Cerebellar nuclear complex (tissue), 1 donor: Measurements from ENCODE around the gene PUSL1.
A peak's percentile ranks its signal among the peaks of the same experiment; 100 is the strongest.

Source experiments
- DNase-seq, 2 experiments: peaks; one replicate each; lab custom pipeline; 2025; lab: John Stamatoyannopoulos, UW

PUSL1 gene, protein sequence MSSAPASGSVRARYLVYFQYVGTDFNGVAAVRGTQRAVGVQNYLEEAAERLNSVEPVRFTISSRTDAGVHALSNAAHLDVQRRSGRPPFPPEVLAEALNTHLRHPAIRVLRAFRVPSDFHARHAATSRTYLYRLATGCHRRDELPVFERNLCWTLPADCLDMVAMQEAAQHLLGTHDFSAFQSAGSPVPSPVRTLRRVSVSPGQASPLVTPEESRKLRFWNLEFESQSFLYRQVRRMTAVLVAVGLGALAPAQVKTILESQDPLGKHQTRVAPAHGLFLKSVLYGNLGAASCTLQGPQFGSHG

DNA sequence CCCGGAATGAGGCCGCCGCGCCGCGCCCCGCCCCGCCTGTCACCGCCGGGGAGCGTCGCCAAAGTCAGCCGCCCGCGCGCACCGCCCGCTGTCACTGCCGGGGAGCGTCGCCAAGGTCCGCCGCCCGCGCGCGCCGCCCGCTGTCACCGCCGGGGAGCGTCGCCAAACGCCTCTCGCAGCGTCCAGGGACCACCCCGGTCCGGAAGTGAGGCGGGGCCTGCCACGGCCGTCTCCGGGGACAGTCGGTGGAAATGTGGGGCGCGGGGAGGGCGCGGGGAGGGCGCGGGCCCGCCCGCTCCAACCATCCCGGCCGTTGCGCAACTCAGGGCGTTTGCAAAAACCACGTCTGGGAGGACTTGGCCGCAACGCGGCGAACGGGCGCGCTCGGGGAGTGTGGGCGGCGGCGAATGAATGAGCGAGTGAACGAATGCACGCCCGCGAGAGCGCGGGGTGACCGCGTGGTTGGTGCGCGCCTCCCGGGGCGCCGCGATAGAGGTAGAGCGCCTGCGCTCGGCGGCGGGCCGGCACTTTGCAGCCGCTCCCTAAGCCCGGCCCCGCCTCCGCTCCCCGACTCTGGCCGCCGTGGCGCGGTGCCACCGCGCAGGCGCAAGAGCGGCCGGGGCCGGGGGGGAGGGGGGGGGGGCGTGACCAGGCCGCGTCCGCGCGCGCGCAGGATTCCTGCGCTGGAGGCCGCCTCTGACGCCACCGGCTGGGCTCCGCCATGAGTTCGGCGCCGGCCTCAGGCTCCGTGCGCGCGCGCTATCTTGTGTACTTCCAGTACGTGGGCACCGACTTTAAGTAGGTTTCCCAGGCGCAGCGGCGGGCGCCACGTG lies at the start of gene PUSL1, which contains the start of gene ACAP3:
PUSL1 (plus strand) TSS at position 675 of the 833 bp plus-strand sequence; CDS start at position 722, 47 bp downstream.
ACAP3 (minus strand) TSS at position 8 of the 833 bp plus-strand sequence. CDS start 115 bp downstream, outside the sequence.
- peak in 1 of 2 experiments; percentile 55 for DNase-seq

DNA sequence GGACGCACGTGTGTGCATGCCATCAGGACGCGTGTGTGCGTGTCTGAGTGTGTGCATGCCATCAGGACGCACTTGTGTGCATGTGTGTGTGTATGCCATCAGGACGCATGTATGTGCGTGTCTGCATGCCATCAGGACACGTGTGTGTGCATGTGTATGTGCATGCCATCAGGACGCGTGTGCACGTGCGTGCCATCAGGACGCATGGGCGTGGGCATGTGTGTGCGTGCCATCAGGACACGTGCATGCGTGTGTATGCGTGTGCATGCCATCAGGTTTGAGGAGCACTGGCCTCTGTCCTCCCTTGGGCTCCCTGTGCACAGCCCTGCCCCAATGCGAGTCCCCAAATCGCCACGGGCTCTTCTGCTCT lies 49.3 kb upstream of the PUSL1 start:
- no peak for DNase-seq

DNA sequence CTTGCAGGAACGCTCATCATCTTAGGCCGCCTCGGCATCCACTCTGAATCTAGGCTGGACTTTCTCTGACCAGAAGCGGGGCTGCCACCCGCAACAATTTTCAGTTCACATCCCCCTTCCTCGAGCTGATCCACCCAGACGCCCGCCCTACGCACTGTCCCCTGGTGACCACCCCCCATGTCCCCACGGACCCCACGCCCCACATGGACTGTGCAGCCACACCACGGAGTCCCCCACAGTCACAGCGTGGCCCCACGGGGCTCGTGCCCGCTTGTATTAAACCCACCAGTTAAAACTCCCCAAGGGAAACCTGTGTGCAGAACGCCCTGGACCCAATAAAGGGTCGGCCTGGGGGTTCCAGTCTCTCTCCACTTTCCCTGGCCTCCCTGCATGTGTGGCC lies 48.9 kb upstream of the PUSL1 start:
- no peak for DNase-seq

DNA sequence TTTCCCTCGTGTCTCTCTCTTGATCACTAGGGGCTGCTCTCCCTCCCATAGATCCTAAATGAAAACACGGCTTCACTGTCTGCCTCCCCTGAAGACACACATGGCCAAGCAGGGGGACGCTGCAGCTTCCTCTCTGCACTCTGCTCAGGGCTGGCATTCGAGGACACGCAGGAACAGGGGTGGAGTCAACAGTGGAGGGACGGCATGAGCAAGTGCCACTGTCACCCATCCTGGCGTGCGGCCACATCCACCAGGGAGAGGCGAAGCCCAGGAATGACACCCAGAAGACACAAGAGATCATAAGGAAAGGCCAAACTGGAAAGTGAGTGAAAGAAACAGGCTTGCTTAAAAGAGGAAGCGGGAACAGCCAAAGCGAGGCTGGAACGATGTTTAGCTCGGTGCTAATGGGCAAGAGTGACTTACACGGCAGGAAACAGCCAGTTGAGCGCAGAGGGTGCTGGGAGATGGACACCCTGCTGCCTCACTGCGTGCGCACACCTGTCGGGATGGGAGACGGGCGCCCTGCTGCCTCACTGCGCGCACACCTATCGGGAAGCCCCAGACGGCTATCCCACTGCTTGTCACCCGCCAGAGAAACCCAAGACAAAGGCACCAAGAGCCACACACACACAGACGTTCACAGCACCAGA lies 48.3 kb upstream of the PUSL1 start:
- DNase-seq = no peak

DNA sequence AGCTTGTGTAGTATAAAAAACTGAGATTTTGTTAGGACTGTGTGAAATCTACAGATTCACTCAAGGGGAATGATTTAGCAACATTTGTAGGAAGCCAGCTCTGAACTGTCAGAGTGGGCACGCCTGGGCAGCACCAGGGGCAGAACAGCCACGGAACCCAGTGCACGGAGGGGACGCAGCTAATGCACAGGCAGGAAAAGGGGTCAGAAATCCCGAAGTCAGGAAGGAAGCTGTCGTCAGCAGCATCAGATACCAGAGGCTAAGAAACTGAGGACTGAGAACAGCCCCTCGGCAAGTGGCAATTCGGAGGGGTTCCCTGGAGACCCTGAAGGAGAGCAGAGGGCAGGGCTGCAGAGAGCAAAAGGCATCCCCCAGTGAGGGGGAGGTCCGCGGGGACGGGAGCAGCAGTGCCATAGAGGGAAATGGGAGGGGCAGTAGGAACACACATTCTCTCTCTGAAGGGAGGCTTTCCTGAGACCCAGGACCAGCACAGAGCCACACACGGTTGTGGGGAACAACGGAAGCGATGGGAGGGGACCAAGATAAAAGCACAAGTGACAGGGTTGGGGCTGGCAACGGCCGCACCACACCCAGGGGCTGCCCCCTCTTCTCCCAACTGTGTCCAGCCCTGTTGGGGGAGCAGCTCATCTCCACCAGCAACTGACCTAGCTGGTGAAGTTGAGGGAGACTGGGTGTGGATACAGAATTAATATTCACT lies 47.4 kb upstream of the PUSL1 start:
- no peak for DNase-seq

DNA sequence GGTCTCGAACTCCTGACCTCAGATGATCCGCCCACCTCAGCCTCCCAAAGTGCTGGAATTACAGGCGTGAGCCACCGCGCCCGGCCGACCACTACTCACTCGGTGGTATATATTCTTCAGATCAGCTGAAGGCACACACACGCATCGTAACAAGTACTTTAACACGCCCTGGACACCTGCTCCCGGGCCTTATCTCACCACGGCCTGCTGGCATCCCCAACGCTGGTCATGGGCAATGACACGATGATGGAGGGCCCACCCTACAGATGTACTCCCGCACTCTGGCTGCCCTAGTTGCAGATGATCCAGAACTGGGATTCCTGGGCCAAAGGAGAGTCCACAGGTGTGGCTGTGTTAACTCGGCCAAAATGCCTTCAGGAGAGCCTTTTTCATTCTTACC lies 46.3 kb upstream of the PUSL1 start:
- DNase-seq = no peak

DNA sequence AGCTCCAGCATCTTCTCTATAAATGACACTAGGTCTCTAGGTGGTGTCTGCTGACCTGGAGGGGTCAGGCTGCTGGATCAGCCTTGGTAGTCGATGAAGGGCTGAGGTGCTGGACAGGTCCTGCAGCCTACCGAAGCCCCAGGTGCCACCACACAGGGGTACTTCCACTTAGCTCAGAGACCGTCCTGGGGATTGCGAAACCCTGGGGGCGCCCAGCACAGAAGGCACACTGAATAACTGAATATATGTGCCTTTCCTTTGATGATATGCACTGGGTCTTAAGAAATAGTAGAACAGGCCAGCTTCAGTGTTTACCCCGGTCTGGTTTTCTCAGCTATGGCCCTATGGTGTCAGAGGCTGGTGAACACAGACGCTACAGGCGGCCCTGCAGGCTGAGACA lies 45.6 kb upstream of the PUSL1 start:
- no peak for DNase-seq

DNA sequence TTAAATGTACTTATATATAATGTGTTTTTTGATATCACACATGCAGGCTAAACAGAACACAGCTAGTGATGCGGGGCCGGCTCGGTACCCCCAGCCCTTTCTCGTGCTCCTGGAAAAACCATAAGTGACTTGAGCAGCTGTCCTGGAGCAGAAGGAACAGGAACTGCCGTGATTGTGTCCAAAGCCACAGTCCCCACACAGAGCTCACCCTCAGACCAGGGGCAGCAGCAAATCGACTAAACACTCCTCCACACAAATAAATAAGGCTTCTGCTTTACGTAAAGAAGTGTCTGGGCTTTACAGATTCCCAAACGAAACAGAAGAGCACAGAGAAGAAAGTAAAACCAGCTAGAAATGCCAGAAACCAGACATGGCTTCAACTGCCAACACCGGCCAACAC lies 44.4 kb upstream of the PUSL1 start:
- DNase-seq = no peak

DNA sequence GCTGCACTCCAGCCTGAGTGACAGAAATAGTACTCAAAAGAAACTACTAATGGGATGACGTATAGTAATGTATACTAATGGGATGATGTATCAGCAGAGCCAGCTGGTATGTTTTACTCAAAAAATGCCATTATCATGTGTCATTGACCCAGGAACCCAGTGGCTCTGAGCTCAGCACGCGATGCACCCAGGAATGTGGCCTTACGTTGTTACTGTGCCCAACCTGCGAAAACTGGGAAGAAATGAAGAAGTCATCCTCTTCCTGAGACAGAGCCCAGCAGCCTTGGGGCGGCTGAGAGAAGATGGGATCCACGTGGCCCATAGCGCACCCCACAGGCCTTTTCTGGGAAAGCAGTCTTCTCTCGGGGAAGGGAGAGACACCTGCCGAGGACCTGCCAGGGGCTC lies 43.5 kb upstream of the PUSL1 start:
- no peak for DNase-seq

DNA sequence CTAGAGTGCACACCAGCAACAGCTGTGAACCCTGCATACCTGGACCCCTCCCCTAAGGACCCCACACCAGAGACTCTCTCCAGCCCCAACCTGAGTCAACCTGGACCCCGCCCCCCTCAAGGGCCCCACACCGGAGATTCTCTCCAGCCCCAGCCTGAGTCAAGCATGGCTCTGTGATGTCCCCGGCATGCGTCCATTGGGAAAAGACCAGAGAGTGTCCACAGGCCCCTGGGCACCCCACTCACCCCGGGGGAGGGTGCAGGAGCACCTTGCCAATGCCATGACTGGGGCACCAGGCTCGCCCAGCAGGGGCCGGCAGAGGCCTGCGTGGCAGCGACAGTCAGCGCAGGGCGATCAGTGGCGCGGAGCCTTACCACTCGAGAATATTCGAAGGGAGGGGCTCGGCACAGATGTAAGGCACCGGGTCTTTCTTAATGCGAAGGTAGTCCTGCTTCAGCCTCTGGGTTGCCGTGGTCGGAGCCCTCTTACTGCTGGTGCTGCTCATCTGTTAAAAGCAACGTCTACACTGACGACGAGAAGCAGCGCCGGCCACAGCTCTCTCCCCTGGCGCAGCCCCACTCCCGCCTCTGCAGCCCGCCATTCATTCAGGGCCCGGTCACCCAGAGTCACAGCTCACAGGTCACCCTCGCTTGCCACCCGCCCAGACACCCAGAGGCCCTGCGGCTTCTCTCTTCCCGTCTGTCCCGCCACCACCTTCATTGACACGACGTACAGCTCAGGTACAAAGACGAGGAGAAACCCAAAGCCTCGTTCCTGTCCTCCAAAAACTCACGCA lies 40.7 kb upstream of the PUSL1 start:
- DNase-seq = no peak

DNA sequence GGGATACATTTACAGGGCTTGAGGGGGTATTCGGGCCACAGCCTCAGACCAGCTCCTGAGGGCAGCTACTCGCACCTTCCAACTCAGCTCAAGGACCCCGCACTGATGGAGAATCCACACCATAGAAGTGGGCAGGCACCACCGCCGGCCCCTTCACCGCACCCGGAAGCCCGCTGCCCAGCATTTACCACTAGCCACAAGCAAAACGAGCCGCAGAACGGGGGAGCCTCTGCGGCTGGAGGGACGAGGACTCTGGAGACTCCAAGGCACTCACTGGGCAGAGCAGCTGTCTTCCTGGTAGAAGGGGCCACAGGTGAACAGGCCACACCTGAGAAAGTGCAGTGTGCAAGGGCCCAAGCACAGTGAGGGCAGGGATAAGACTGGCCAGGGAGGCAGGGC lies 40.1 kb upstream of the PUSL1 start:
- DNase-seq = no peak

DNA sequence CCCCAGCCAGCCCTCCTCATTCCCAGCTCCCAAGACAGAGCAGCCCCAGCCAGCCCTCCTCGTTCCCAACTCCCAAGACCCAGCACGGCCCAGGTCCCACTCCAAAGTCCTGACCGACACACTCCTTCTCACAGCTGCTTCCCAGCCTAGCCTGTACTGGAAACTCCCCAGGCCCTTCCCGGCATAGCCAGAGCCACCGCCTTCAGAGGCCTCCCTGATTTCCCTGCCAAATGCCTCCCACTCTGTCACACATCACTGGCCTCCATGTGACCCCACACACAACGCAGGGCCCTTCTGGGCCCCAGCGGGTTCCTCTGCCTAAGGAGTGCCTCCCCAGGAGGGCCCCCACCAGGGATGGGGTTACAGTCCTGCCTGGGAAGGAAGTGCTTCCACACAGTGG lies 37.6 kb upstream of the PUSL1 start:
- DNase-seq = no peak

DNA sequence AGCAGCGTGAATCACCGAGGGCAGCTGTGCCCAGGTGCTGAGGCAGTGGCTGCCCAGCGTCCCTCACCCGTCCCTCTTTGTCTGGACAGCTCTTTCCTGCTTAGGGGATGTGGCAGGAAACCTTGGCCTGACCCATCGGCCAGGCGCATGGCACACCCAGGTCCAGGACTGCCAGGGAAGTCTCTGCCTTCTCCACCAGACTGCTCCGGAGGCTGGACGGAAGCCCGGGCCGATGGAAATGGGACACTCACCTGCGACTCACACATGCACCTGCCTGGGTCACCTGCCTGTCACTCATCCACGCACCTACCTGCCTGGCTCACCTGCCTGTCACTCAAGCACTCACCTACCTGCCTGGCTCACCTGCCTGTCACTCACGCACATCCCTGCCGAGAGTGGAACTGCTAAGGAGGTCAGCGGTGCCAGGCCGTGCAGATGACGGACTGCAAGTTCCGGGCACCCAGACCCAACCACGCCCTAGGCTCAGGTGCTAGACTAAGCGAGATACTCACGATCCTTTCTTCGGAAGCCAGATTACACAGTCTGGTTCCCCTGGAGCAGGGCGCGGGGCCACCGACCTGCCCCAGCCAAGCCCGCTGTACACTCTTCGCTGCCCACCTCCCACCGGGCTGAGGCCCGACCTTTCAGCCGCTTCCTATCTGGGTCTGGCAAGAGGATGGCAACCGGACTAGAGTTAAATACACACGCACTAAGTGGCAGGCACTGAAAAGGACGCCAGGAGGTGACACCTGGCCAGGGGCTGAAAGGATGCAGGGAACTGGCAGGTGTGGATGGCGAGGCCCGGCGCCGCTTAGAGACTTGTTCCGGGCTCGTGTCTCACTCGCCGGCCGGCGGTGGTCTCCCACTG lies 35.8 kb upstream of the PUSL1 start:
- no peak for DNase-seq

DNA sequence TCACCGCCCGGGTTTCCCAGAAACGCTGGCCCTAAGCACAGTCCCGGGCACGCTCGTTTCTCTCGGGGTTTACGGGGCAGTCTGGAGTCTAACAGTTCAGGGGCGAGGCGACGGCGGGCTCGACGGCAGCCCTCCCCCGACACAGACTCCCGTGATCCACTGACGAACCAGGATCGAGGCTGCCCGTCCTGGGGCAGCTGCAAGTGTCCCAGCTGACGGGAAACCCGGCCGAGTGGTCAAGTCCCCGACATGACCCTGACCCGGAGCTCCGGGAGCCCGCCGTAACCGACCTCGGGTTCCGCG lies 35.2 kb upstream of the PUSL1 start:
- DNase-seq = no peak

DNA sequence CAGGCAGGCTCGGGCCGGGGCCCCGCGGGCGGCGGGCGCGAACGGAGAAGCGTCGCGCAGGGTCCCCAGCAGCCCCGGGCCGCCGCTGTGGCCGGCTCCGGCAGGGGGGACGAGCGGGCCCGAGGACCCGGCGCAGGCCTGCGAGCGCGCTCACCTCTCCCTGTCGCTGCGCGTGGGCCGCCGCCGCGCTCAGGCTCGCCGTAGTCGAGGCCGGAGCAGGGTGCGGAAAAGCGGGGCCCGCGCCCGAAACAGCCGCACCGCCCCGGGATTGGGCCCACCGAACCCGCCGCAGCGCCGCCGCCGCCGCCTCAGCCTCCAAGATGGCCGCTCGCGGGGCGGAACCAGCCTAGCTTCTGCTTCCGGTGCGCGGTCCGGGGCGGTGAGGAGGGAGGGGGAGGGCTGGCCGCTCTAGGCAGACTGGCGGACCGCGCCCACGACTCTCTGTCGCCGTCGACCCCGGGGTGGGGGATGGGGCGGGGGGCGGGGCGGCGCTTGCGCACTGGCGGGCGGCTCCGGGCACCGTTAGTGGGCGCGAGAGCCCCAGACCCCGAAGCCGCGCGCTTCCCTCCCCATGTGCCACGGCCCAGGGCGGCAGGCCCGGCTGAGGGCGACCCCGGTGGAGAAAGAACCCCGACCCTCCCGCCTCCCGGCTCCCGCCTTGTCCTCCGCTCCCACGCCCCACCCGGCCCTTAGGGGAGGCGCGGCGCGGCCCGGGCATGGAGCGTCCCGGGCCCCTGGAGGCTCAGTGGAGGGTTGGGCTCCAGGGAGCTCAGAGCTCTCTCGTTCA lies 34.7 kb upstream of the PUSL1 start, which contains the start of gene UBE2J2:
UBE2J2 (minus strand) TSS at position 343 of the 787 bp plus-strand sequence. CDS start 5,862 bp downstream, outside the sequence.
- peak; percentile 10 to 61 for DNase-seq

DNA sequence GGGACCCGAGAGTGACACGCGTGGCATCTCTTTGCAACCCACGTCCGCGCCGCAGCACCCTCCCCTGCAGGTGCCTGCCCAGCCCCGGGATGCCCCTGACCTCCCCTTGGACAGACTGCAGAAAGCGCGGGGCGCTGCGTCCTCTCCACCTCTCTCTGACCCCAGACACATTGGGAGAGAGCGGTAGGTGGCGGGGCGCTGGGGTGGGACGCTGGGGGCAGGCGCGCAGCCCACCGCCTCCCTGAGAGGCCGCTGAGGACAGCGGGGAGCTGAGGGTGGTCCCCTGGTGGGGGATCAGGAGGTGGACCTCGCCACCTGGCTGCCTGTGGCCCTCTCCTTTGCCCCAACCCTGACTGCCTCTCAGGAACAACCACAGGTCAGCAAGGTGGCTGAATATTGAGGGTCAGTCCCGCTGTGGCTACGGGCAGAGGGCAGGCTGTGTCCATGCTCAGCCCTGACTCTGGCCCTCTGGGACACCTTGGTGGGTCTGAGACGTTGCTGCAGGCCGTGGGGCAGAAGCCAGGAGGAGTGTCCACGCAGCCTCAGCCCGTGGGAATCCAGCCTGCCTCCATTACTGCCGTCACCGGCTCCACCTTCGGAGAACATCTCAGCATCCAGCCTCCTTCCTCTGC lies 34.0 kb upstream of the PUSL1 start:
- no peak for DNase-seq

DNA sequence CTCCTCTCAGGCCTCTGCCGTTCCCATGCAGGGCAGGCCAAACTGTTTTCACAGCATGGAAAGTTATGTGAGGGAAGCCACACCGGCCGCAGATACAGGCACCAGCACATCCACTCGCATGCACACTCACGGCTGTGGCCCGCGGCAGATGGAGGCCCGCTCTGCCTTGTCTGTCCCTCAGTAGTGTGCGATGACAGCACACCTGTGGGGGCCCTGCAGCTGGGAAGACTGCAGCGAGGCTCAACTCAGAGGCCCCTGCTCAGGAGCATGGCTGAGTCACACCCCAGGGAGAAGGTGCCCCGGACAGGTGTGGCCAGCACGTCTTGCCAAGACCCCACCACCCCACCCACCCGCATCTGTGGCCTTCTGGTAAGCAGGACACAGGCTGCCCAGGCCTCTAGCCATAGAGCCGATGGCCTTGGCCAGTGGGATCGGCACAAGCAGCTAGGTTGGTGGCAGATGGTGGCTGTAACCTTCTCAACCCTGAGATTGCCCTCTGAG lies 33.4 kb upstream of the PUSL1 start:
- DNase-seq = no peak

DNA sequence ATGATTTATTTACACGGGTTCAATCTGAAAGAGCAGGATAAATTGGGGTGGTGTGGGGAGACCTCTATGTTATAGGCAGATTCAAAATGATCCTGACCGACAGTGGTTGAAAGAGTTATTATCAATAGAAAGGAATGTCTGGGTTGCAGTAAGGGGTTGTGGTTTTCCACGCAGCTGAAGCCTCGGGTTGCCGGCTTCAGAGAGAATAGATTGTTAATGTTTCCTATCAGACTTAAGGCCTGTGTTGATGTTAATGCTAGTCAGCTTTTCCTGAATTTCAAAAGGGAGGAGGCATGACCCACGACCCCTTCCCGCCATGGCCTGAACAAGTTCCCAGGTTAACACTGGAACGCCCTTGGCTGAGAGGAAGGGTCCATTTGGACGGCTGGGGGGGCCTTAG lies 32.6 kb upstream of the PUSL1 start:
- no peak for DNase-seq

DNA sequence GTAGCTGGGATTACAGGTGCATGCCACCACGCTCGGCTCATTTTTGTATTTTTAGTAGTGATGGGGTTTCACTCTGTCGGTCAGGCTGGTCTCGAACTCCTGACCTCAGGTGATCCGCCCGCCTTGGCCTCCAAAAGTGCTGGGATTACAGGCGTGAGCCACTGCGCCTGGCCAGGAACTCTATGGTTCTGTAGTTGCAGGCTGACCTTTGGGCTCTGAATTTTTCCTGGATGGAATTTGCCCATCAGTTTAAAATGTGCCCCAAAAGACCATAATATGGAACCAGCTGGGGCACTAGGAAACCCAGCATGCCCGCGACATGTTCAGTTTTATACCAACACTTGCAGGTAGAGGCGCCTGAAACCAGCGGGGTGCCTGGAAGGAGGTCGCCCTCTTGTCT lies 29.8 kb upstream of the PUSL1 start:
- no peak for DNase-seq
